Measurements from ENCODE around the gene WFDC10B. TPM values are rescaled to one million over a fixed set of nuclear protein-coding genes. Genes with fewer than 3 reads are reported as not detected.
"Not testable (repeated sequence)": the region's sequence is repeated elsewhere in the genome, so short reads cannot be mapped to it uniquely, and the experiment has no call there.

Gene WFDC10B
- total and polyA plus RNA-seq, 9 of the 15 experiments (the other 6 are each of a cell fraction or from before 2014, with no cell fraction given) = not detected

DNA sequence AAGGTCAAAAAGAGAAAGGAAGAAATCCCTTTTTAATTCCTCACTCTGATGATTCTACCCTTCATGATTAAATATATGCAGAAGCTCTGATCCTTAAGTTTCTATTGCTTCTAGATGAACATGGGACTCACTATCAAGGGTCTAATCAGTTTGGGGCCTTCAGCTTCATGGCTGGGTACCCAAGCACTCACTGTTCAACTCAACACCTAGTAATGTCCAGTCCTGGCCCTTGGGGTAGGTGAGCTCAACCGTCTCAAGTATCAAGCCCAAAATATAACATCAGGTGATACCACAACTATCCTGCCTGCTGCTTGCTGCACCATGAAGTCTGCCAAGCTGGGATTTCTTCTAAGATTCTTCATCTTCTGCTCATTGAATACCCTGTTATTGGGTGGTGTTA is 17.2 kb upstream of the WFDC10B start, which contains the start of gene SPINT4 (continued):
- TF ChIP-seq, protein P1, sequence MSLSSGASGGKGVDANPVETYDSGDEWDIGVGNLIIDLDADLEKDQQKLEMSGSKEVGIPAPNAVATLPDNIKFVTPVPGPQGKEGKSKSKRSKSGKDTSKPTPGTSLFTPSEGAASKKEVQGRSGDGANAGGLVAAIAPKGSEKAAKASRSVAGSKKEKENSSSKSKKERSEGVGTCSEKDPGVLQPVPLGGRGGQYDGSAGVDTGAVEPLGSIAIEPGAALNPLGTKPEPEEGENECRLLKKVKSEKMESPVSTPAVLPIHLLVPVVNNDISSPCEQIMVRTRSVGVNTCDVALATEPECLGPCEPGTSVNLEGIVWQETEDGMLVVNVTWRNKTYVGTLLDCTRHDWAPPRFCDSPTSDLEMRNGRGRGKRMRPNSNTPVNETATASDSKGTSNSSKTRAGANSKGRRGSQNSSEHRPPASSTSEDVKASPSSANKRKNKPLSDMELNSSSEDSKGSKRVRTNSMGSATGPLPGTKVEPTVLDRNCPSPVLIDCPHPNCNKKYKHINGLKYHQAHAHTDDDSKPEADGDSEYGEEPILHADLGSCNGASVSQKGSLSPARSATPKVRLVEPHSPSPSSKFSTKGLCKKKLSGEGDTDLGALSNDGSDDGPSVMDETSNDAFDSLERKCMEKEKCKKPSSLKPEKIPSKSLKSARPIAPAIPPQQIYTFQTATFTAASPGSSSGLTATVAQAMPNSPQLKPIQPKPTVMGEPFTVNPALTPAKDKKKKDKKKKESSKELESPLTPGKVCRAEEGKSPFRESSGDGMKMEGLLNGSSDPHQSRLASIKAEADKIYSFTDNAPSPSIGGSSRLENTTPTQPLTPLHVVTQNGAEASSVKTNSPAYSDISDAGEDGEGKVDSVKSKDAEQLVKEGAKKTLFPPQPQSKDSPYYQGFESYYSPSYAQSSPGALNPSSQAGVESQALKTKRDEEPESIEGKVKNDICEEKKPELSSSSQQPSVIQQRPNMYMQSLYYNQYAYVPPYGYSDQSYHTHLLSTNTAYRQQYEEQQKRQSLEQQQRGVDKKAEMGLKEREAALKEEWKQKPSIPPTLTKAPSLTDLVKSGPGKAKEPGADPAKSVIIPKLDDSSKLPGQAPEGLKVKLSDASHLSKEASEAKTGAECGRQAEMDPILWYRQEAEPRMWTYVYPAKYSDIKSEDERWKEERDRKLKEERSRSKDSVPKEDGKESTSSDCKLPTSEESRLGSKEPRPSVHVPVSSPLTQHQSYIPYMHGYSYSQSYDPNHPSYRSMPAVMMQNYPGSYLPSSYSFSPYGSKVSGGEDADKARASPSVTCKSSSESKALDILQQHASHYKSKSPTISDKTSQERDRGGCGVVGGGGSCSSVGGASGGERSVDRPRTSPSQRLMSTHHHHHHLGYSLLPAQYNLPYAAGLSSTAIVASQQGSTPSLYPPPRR (CRISPR knock-in tag; IDR thresholded peaks at IDR 0.05; ENCODE audit: borderline replicate concordance) = no peak
- TF ChIP-seq MEIS2 (IDR thresholded peaks at IDR 0.05; ENCODE audit: partially characterized antibody) = no peak

DNA sequence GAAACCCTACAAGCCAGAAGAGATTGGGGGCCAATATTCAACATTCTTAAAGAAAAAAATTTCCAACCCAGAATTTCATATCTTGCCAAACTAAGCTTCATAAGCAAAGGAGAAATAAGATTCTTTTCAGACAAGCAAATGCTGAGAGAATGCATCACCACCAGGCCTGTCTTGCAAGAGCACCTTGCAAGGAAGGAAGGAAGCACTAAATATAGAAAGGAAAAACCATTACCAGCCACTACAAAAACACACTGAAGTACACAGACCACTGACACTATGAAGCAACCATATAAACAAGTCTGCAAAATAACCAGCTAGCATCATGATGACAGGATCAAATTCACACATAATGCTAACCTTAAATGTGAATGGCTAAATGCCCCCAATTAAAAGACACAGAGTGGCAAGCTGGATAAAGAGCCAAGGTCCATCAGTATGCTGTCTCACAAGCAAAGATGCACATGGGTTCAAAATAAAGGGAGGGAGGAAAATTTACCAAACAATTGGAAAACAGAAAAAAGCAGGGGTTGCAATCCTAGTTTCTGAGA is 11.4 kb upstream of the WFDC10B start:
- FAIRE-seq; H2AFZ ChIP-seq (ENCODE audit: low read depth, low read length); H3K4me2 ChIP-seq (ENCODE audit: insufficient read depth, low read length); H3K27me3 ChIP-seq (ENCODE audit: control insufficient read depth in 2 of 2, insufficient read depth in 2 of 2, low read length in 2 of 2); ATAC-seq; intact Hi-C loops (cut with micrococcal nuclease); H3K4me3 ChIP-seq; H3K36me3 ChIP-seq (ENCODE audit: control insufficient read depth, insufficient read depth, low read length); H3K9me1 ChIP-seq (ENCODE audit: control insufficient read depth, insufficient read depth, low read length); CTCF ChIA-PET (ENCODE audit: low intra/inter-chr PET ratio); H3K9ac ChIP-seq (ENCODE audit: insufficient read depth in 1 of 2, low read depth in 2 of 2, low read length in 2 of 2); H3K27ac ChIP-seq (ENCODE audit: extremely low read depth, low read depth, low read length); H3K4me1 ChIP-seq (replicated peaks in 1 of 2; ENCODE audit: control insufficient read depth in 2 of 2, insufficient read depth in 2 of 2, low read length in 2 of 2); H4K20me1 ChIP-seq (replicated peaks; ENCODE audit: control insufficient read depth, insufficient read depth, low read length); BruUV-seq (replicated peaks); H3K9me3 ChIP-seq (replicated peaks; ENCODE audit: control insufficient read depth, insufficient read depth, low read depth, low read length); POLR2A ChIA-PET; DNase-seq (ENCODE audit: extremely low read depth in 1 of 4, low spot score in 3 of 4); in situ Hi-C loops (cut with MboI); H3K79me2 ChIP-seq (ENCODE audit: control insufficient read depth, insufficient read depth, low read length): not testable (repeated sequence)

All from K562 (cell line).